ENCODE results near the gene PNMA3. TPM values are rescaled to one million over a fixed set of nuclear protein-coding genes. Genes with fewer than 3 reads are reported as not detected.
"Not testable (repeated sequence)": the region's sequence is repeated elsewhere in the genome, so short reads cannot be mapped to it uniquely, and the experiment has no call there.

PNMA3 gene
- total RNA-seq, 1 donor from 2014 or later, result 12.6 TPM

DNA sequence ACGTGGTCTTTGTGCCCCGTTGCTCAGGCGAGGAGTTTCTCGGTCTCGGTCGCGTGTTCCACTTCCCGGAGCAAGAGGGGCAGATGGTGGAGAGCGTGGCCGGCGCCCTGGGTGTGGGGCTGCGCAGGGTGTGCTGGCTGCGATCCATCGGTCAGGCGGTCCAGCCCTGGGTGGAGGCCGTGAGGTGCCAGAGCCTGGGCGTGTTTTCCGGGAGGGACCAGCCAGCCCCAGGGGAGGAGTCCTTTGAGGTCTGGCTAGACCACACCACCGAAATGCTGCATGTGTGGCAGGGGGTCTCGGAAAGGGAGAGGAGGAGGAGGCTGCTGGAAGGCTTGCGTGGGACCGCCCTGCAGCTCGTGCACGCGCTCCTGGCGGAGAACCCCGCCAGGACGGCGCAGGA, 17.1 kb downstream of the PNMA3 start:
- DNase-seq (ENCODE audit: low spot score in 2 of 2); FAIRE-seq: not testable (repeated sequence)

DNA sequence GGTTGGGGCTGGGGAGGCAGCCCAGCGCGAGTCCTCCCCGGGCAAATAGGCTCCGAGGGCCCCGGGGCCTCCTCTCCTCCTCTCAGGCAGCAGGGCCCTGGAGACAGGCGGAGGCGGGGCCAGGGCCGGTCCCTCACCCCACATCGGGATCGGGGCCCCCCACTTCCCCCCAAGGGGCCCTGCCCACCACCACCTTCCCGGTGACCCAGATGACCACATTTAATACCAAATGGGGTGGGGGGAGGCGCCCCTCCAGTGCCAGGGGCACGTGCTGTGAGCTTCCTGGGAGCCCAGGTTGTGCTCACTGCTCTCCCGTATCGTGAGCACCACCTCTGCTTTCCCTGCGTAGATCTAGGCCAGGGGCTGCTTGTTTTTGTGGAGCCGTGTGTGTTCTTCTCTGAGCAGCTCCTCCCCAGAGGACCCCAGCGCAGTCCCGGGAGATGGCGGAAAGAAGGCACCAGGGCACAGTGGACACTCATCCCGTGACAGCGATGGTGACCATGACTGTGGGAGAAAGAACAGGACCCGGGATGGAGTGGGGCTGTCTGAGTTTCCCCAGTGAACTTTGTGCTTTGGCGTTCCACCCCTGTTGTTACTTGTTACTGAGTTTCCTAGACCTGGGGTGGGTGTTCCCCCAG, 18.1 kb downstream of the PNMA3 start:
- DNase-seq (ENCODE audit: low spot score in 2 of 2) (no peak), FAIRE-seq (no peak)

DNA sequence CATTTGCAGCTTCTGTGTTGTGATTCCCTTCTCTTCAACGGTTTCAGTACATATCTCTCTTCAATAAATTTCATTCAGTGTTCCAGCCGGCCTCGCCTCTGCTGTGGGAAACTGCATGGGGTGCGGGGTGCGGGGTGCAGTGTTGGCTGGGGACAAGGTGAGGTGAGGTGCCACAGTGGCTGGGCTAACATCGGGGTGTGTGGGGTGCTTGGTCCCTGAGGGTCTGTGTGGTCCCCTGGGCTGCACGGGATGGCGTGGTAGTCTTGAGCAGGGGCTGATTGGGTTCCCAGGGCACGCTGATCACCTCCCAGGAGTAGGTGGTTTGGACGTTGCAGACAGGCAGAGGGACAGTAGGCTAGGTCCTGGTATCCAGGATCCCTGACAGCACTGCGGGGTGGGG, 18.7 kb downstream of the PNMA3 start:
- DNase-seq (ENCODE audit: low spot score in 2 of 2) (no peak), FAIRE-seq (no peak)

DNA sequence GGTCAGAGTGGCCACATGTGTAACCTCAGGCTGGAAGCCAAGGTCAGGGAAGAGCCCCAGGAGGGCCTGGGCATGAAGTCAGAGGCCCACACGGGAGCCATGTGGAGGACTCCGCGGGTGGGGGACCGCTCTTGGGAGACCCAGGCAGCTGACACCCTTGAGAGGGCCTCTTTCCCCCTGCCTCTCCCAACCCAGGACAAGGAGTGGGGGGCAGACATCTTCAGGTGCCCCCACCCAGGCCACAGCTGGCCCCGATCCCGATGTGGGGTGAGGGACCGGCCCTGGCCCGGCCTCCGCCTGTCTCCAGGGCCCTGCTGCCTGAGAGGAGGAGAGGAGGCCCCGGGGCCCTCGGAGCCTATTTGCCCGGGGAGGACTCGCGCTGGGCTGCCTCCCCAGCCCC, 19.1 kb downstream of the PNMA3 start:
- FAIRE-seq (no peak), DNase-seq (ENCODE audit: low spot score in 2 of 2) (no peak)

DNA sequence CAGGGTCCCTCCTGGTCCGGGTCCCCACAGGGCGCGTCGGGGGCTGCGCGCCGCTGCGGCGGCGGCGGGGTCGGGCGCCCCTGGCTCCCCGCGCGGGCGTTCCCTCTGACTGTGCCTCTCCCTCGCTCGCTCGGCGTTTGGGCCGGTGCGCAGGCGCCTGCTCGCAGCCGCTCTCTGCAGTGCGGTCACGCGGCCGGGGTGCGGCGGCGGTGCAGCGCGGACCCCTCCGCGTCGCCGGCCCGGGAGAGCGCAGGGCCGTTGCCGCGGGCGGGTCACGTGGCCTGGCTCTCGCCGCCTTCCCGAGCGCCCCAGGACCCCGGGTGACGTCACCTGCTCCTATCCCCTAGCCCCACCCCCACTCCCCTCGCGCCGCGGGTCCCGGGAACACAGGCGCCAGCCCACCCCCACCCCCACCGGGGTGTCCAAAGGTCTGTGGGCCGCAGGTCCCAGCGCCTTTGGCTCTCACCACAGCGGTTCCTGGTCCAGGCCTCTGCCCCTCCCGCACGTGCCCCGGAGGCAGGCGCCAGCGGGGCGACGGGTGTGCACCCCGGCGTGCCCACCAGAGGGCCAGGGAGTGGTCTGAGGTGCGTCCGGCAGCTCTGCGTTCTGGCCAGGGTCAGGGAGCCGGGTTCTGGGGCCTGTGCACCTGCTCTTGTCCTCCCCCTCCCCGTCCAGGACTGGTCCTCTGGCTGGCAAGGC, 21.3 kb downstream of the PNMA3 start:
- not testable (repeated sequence) for DNase-seq (ENCODE audit: low spot score in 2 of 2); FAIRE-seq

DNA sequence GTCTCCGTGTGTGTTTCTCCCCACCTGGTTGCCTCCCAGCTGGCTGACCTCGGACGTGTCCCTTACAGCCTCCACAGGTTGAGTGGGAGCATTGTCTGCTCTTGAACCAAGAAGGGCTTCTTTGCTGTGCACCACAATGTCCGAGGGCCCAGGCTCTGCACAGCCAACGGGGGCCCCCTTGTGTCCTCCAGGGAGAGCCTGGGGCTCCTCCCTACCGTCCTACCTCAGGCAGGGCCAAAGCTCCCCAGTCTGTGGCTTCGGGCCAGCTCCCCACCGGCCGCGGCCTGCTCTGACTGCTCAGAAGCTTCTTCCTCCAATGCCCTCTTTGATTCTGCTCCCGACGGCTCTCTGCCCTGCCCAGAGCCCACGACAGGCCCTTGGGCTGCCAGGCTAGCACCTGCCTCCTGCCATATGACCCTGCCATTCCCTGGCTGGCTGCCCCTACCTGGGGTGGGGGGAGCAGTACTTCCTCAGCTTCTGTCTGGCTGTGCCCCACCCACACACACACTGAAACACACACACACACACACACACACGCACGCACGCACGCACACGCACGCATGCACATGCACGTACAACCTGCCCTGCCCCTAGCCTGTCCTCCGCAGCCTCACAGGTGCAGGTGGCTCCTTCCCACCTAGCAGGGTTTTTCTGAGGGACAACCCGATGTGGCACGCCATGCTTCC, 27.1 kb downstream of the PNMA3 start:
- not testable (repeated sequence) for FAIRE-seq; DNase-seq (ENCODE audit: low spot score in 2 of 2)

DNA sequence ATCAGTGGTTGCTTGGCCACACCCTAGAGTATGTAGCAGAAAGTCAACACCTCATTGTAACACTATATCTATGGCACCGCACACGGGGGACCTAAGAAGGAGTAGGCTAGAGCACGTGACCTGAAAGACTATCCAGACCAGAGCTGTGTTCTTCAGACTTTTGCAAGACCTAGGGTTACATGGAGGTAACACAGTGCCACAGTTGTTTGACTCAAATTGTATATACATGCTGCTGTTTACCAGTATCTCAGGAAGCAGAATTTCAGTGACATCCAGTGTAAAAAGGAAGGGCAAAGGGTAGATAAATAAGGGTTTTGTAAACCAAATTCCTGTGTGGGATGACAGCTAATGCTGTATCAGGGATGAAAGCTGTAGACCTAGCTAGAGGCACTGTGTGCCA, 46.1 kb downstream of the PNMA3 start:
- DNase-seq (ENCODE audit: low spot score in 2 of 2) (no peak), FAIRE-seq (no peak)

DNA sequence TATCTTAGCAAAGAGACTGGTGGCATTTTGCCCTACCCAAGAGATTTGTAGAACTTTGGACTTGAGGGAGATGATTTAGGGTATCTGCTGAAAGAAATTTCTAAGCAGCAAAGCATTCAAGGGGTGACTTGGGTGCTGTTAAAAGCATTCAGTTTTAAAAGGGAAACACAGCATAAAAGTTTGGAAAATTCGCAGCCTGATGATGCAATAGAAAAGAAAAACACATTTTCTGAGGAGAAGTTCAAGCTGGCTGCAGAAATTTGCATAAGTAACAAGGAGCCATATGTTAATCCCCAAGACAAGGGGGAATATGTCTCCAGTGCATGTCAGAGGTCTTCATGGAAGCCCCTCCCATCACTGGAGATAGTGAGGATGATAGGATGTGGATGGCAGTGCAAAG, 48.7 kb downstream of the PNMA3 start:
- not testable (repeated sequence) for FAIRE-seq; DNase-seq (ENCODE audit: low spot score in 2 of 2)

DNA sequence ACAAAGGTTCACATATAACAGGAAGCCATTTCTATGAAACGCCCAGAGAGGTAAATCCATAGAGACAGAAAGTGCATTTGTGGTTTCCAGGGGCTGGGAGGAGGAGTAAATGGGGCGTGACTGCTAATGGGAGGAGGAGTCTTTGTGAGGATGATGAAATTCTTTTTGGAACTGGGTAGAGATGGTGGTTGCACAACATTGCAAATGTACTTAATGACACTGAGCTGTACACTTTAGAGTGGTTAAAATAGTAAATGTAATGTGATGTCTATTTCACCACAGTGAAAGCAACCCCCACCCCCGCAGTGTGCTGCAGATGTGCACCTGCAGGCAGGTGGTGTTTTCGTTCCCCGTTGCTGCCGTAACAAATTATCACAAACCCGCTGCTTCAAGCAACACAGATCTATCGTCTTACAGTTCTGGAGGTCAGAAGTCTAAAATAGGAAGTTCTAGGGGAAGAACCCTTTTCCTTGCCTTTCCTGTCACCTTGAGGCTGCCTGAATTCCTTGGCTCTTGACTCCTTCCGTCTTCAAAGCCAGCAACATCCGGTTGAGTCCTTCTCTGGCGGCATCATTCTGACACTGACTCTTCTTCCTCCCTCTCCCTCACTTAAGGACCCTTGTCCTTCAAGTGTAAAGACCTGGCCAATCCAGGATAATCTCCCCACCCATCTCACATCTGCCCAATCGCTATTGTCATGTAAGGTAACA, 50.0 kb downstream of the PNMA3 start:
- not testable (repeated sequence) for FAIRE-seq; DNase-seq (ENCODE audit: low spot score in 2 of 2)

Small RNAs within 50 kb of the gene (small RNA-seq; reads per million reads assigned to genes)
- not detected for gene AC243428.1

Other genes starting within 250 kb of the PNMA3 start
- gene CETN2, start 225.7 kb upstream of the PNMA3 start, total RNA-seq, result 59.5 TPM
- 34.2 TPM for gene NSDHL, start 225.4 kb upstream of the PNMA3 start, total RNA-seq
- gene ZNF185, start 158.4 kb upstream of the PNMA3 start, total RNA-seq, result 2.4 TPM
- 2.4 TPM for gene PNMA5, start 62.4 kb upstream of the PNMA3 start, total RNA-seq
- gene PNMA6A, start 16.0 kb downstream of the PNMA3 start, total RNA-seq, result 23.2 TPM
- gene MAGEA1, start 122.8 kb downstream of the PNMA3 start, total RNA-seq, result not detected